Umbilical cord (tissue), 2 donors: ENCODE measurements around the gene MUSTN1. TPM values are rescaled to one million over a fixed set of nuclear protein-coding genes. Genes with fewer than 3 reads are reported as not detected.

Experiments
- DNase-seq: peaks from one replicate; pipeline ENCODE4 v3.0.0-alpha.2; 2015; ENCODE audit warnings: low spot score
- total RNA-seq: library from RNA; depleted of rRNA; stranded (reverse); fragments of >200 nt; gene quantifications from one replicate; pipeline ENCODE4 v1.2.3, GENCODE V29; 2014; ENCODE audit warnings: low replicate concordance; ENCODE audit not compliant: insufficient read depth

MUSTN1 gene
- total RNA-seq, 1 donor from 2014 or later, result 6.7 TPM

- no peak for DNase-seq
Observed at GRCh38 chr3:52852419-52852818, 17.6 kb upstream of the MUSTN1 start.

DNA sequence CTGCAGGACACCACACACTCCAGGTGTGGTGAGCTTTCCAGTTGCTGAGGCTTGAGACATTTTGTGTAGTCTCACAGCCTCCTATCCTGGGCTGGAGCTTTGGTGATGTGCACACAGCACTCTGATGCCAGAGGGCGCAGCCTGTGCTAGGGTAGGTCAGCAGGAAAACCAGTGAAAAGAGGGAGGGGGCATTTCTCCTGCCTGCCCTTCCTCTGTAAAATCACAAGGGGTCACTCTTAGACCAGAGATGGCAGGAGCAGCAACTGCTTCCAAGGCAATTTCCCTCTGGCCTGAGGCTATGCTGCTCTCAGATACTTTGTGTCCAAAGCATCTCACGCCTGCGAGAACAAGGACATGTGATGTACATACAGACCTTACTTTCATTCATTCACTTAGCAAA is 16.5 kb upstream of the MUSTN1 start:
- DNase-seq, result peak; percentile 34

DNA sequence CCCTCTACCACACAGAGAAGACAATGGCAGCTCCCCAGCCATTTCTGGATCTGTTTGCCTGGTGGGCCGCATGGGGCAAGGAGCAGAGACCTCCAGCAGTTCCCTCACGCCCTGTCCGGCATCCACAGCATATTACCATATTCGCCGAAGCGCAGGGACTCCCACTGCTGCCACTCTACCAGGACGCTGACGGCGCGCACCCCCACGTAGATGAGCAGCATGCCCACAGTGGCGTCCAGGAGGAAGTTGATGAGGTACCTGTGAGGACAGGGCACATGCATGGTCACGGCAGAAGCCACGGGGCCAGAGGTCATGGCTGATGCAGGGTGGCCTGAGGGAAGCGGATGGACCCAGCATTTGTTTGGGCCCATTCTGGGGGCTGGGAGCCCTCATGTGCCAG is 14.8 kb upstream of the MUSTN1 start:
- DNase-seq, result no peak

- DNase-seq, result peak; percentile 18
Observed at GRCh38 chr3:52848617-52849016, 13.8 kb upstream of the MUSTN1 start.

DNA sequence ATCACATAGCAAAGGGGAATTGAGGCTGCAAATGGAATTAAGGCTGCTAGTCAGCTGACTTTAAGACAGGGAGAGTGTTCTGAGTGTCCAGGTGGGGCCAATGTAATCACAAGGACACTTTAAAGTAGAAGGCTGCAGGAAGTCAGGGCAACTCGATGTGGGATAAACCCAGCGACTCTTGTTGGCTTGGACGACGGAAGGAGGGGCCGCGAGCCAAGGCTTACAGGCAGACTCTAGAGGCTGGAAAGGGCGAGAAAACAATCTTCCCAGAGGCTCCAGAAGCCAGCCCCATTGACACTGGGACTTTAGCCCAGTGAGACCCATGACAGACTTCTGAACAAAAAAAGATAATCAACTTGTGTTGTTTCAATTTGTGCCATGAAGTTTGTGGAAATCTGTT is 12.9 kb upstream of the MUSTN1 start:
- DNase-seq, result no peak

GRCh38 chr3:52847241-52847640 is 12.4 kb upstream of the MUSTN1 start:
- no peak for DNase-seq

- DNase-seq, result no peak
Observed at GRCh38 chr3:52846432-52846965, 11.7 kb upstream of the MUSTN1 start.

DNA sequence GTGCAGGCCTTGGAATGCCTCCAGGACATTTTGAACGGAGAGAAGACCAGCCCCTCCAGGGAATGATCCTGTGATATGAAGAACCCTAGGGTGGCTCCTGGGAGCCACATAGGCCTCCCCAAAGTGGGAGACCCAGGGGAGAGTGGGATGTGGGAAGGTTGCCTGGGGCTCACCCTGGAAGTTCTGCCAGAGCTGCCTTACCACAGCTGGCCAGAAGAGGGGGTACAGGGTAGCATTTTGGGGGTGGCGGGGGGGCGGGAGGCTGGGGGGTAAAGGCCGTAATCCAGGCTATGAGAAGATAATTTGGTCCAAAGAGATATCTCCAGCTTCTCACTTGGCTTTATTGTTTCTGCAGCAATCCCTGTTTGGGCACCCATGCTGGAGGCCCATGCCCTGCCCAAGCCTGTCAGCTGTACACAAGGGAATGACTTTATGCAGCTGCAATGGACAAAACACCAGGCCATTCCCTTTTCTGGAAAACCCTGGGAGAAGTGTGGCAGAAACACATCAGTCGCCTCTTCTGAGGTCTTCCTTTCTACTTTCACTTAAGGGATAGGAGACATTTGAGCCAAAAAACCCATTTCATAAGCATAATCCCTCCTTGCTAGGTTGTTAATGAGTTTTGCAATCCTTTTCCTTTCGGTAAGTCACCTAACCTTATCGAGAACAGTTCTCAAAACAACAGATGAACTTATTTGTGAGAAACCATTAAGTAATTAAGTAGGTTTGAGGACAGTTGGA is 11.0 kb upstream of the MUSTN1 start:
- DNase-seq, result no peak

DNA sequence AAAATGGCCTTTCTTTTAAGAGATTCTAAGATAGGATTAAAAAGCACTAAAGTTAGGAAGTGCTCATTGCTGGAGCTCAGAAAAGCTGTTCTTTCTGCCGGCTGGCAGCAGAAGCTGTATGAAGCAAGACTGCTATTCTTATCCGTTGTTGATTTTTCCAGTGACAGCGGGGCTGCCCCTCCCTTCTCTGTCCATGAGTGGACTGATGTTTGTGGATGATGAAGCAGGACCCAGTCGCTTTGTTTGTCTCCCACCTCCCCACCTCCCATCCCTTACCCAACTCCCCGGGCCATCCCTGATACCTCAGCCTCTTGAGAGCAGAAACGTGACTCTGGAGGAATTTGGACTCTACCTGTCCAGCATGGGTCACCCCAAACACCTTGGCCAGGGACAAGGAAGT is 10.3 kb upstream of the MUSTN1 start:
- DNase-seq, result peak; percentile 53

DNA sequence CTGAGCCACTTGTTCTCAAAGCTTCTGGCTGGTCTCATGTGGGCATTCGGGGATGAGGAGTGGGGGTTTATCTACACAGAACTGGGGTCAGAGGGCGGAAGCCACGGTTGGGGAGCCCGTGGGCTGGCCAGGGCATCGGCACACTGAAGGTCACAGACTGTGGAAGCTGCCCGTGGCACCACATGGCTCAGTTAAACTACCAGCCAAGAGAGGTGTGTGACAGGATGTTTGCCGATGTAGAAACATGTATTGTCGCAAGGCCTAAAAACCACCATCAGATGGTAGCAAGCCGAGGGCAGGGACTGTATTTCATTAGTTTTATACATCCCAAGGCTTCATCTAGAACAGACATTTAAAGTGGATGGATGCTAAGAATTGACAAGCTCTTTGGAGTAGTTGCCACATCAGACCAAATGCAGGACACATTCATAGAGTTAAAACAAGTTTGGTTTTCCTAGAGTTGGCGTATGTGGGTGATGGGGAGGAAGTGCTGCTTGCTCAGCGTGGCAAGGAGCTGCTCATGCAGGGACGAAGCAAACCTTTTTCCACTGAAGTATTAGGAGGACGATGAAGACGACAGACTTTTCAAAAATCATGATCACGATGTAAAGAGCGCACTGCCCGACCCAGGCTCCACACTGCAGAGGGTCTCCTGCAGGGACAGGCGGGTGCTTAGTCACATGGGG is 9.6 kb upstream of the MUSTN1 start:
- no peak for DNase-seq

DNA sequence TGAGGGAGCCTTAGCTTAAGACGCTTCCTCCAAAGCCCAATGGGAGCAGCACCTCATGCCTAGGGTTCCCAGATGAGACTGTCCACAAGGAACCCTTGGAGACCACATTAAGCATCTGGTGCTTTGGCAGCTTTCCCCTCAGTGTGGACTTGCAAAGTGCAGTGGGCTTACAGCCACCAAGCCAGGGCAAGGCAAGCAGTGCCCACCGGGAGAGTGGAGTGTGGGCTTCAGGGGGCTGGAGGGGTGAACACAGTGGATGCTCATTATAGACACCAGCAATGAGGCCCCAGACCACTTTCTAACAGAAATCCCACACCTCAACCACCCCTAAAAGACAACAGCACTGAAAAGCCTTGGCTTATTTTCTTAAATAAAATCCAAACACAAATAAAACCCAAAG is 9.1 kb upstream of the MUSTN1 start:
- no peak for DNase-seq

GRCh38 chr3:52843108-52843865 is 8.5 kb upstream of the MUSTN1 start:
- no peak for DNase-seq

- no peak for DNase-seq
Observed at GRCh38 chr3:52842424-52842823, 7.6 kb upstream of the MUSTN1 start.

DNA sequence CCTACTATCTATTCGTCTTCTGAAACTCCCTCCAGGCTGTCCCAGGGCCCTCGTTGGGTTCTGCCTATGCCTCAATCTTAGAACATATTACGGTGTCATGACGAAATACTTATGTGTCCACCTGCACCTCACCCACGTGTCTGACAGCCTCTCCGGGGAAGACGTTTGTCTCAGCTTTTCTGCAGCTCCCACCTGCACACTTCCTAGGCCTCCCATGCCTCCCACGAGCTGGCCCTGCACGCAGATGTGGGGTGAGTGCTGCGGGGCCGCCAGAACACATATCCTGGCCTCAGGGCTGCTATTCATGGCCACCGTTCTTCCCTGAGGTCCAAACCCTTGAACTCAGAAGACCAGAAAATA is 7.1 kb upstream of the MUSTN1 start:
- DNase-seq, result no peak

DNA sequence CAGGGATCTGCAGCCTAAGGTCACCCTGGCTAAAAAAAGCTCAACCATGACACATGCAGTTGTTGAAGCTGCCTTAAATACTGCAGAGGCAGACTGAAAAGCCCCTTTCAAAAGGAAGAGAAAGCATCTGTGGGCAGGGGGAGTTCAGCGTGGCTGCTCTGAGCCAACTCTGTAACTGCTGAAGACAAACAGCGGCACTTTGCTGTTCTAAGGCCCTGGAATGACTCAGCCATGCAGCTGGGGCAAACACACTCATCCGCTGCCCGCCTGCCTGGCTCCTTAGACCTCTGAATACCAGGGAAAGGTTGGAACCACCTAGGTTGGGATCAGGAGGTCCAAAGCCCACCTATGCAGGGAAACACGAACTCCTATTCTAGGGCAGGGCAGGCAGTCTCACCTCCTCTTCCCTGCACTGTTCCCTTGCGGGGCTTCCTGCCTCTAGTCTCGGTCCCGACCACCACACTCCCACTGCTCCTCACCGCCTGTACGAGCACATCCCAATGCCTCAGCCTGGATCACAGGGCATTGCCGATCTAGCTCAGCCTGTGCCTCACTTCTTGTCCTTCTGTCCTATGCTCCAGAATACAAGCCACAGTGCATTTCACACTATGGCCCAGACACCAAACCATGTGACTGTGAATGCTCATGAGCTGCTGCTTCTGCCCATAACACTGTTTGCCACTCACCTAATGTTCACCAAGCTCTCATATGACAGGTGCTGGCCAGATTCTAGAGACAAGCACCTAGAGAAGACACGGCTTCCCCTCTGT is 6.6 kb upstream of the MUSTN1 start:
- DNase-seq, result no peak

DNA sequence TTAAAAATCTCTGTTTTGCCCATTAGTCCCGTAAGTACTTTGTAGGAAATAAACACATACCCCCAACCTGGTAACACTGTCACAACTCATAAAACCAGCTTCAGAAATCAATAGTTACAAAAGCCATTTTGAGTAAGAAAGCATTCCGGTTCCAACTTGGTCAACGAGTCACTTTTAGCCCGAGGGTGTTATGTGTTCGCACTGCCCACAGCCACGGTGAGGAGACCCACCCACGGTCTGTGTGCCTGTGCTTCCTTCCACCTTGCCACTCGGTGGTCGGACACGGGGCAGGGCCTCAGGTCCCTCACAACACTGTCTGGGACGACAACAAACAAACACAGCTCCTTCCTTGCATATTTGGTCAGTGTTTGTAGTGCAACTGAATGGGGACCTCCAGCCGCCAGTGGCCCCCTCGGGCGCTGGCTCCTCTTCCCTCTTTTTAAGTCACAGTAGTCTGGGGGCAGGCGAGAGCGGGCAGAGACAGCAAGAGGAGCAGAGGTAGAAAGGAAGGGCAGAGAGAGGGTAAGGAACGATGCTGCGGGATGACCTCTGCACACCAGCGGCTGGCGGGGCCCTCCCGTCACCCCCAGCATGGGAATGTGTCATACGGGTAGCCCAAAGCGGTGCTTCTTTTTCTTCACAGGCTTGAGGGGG is 5.2 kb upstream of the MUSTN1 start:
- DNase-seq, result no peak

- no peak for DNase-seq
Observed at GRCh38 chr3:52839268-52839575, 4.4 kb upstream of the MUSTN1 start.

DNA sequence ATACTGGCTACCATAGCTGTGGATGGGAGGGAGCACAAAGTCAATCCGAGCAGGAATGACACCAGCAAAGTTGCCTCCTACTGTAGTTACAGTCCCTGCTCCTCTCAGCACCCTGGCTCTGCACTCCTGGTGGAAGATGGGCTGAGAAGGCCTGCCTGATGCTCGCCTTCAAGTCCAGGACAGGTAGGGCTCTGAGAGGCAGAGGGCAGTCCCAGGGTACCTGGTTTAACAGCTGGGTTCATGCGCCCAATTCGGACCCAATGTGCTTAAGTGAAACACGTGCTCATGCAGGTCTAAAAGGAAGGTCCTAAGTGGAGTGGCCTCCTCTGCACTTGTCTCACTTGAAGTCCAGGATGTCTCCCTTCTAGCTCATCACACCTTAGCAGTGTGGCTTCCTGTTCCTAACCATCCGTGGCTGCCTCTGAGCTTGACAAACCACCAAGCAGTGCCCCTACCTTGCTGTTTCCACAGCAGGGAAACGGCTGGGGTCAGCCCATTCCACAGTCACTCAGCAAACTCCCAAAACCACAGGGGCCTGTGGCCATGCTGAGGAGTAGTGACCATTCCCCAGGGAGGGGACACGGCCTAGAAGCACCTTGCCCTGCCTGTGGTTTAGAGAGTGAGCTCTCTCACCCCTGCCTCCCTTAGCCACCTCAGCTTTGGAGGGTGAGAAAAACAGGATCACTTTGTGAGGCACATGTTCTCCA is 3.9 kb upstream of the MUSTN1 start:
- no peak for DNase-seq

- DNase-seq, result no peak
Observed at GRCh38 chr3:52836986-52837385, 2.2 kb upstream of the MUSTN1 start.

- no peak for DNase-seq
Observed at GRCh38 chr3:52836471-52836845, 1.6 kb upstream of the MUSTN1 start.
